ENCODE data around the gene MTHFD1.

Gene MTHFD1

GRCh38 chr14:64463873-64464272 lies 75.7 kb downstream of the MTHFD1 start:
- TF ChIP-seq CTCF (IDR thresholded peaks at IDR 0.05; ENCODE audit: borderline replicate concordance, insufficient read depth, low read depth, low read length): no peak
- no peak overlapping the region for H3K4me3 ChIP-seq (ENCODE audit: low read depth, low read length)

- no peak for TF ChIP-seq CTCF (IDR thresholded peaks at IDR 0.05; ENCODE audit: borderline replicate concordance, insufficient read depth, low read depth, low read length)
- peak overlapping the region; percentile 37 for H3K4me3 ChIP-seq (ENCODE audit: low read depth, low read length)
Observed at GRCh38 chr14:64464651-64465050, 76.5 kb downstream of the MTHFD1 start.

GRCh38 chr14:64465191-64465822 lies 77.2 kb downstream of the MTHFD1 start, which contains the start of gene AKAP5:
AKAP5 (plus strand) TSS chr14:64465499; CDS start chr14:64468395, 2,896 bp downstream.
- H3K4me3 ChIP-seq (ENCODE audit: low read depth, low read length): peak within 1 kb of the TSS; percentile 37
- no peak for TF ChIP-seq CTCF (IDR thresholded peaks at IDR 0.05; ENCODE audit: borderline replicate concordance, insufficient read depth, low read depth, low read length)

GRCh38 chr14:64465831-64466554 lies 77.8 kb downstream of the MTHFD1 start:
- H3K4me3 ChIP-seq (ENCODE audit: low read depth, low read length): peak overlapping the region; percentile 37
- TF ChIP-seq CTCF (IDR thresholded peaks at IDR 0.05; ENCODE audit: borderline replicate concordance, insufficient read depth, low read depth, low read length): no peak

- no peak for TF ChIP-seq CTCF (IDR thresholded peaks at IDR 0.05; ENCODE audit: borderline replicate concordance, insufficient read depth, low read depth, low read length)
- no peak overlapping the region for H3K4me3 ChIP-seq (ENCODE audit: low read depth, low read length)
Observed at GRCh38 chr14:64467101-64467500, 78.9 kb downstream of the MTHFD1 start.

- no peak overlapping the region for H3K4me3 ChIP-seq (ENCODE audit: low read depth, low read length)
- no peak for TF ChIP-seq CTCF (IDR thresholded peaks at IDR 0.05; ENCODE audit: borderline replicate concordance, insufficient read depth, low read depth, low read length)
Observed at GRCh38 chr14:64467566-64467965, 79.4 kb downstream of the MTHFD1 start.

GRCh38 chr14:64468451-64468850 lies 80.3 kb downstream of the MTHFD1 start:
- no peak overlapping the region for H3K4me3 ChIP-seq (ENCODE audit: low read depth, low read length)
- no peak for TF ChIP-seq CTCF (IDR thresholded peaks at IDR 0.05; ENCODE audit: borderline replicate concordance, insufficient read depth, low read depth, low read length)
